ENCODE measurements around the gene AP4E1.
"Not testable (repeated sequence)": the region's sequence is repeated elsewhere in the genome, so short reads cannot be mapped to it uniquely, and the experiment has no call there.

AP4E1 gene

DNA sequence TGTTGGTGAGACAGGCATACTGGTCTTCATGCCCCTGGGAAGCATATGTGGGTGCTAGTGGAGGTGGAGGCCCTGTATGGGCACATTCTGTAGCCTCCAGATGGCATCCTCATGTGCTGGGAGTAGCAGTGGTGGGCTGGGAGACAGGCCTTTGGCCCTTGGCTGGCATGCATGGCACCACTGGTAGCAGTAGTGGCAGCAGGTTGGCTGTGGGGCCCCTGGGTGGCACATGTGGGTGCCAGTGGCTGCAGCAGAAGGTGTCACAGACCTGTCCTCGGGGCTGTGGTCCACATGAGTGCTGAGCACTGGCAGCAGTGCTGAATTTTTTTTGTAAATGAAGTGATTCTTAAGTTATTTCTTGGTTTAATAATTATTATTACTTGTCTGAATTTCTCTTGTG lies 115.0 kb downstream of the AP4E1 start:
- DNase-seq (ENCODE audit: low read depth in 3 of 3) = no peak

DNA sequence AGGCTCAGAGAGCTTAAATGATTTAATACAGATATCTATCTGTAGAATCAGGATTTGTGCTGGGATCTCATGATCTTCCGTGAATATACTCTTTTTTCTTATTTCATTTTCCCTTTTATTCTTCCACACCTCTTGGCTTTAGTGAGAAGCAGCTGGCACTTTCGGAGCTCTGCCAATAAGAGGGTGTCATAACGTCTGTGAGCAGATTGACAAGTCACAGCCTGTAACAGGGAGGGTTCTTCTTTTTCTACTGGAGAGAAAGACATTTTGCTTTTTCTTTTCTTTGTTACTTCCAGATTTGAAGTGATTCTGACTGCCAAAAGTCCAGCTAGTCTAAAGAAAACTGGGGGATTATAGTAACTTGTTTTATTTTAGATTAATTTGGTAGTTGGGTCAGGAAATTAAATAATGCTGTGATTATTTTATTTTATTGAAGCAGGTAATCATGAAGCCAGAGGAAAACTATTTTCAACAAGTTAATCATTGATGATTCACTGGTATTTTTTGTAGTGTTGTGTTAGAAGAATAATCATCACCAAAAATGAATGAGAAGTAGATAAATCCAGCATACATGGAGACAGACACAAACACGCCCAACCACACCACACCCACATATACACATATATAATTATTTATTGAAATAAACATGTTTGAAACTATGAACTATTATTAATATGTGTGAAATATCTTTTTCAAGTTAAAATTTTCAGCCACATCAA lies 116.4 kb downstream of the AP4E1 start:
- DNase-seq (ENCODE audit: low read depth in 3 of 3) = no peak

DNA sequence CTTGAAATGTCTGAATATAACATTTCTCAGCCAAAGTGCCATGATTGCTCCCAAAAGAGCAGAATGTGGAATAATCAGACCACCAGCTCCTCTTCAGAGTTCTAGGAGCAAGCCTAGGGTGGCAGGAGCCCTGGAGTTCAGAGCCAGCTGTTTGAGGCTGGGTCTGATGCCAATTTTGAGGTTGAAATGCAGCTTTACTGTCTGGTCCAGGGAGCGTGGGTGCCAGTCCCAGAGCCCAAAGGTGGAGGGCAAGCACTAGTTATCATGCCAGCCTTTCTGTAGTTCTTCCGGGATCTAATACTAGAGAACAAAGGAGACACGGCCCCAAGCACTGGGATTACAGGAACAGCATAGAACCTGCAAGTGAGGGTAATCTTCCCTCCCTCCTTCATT lies 117.0 kb downstream of the AP4E1 start:
- DNase-seq (ENCODE audit: low read depth in 3 of 3) = no peak

DNA sequence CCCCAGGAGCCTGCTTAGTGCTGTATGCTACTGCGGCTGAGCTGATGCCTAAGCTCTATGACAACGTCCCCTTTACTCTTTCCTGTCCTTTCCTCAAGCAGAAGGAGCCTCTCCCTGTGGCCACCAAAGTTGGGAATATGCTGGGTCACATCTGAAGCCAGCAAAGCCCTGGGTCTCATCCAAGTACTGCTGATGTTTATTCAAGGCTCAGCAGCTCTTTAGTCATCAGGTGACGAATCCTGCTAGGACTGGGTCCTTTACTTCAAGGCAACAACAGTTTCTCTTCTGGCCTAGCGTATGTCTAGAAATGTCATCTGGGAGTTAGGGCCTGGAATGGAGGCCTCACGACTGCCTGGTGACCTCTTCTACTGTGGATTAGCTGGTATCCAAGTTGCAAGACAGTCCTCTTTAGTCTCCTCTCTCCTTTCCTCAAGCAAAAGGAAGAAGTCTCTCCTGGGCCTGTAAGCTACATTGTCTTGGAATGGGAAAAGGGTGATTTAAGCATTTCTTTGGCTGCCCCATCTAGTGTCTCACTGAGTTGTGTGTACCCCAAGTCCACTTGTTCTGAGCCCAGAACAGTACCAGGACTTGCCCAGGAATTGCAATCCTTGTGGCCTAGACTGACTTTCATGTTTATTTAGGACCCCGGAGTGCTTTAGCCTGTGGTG lies 122.3 kb downstream of the AP4E1 start:
- no peak for DNase-seq (ENCODE audit: low read depth in 3 of 3)

DNA sequence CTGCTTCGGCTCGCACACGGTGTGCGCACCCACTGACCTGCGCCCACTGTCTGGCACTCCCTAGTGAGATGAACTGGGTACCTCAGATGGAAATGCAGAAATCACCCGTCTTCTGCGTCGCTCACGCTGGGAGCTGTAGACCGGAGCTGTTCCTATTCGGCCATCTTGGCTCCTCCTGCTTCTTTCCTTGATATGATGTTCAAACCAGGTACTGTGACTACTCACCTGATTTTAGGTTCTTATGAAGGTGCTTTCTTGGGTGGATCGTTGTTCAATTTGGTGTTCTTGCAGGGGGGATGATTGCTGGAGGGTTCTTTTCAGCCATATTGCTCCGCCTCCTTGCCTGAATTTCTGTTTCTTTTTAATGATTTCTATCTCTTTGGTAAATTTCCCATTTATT lies 129.0 kb downstream of the AP4E1 start:
- DNase-seq (ENCODE audit: low read depth in 3 of 3) = not testable (repeated sequence)

DNA sequence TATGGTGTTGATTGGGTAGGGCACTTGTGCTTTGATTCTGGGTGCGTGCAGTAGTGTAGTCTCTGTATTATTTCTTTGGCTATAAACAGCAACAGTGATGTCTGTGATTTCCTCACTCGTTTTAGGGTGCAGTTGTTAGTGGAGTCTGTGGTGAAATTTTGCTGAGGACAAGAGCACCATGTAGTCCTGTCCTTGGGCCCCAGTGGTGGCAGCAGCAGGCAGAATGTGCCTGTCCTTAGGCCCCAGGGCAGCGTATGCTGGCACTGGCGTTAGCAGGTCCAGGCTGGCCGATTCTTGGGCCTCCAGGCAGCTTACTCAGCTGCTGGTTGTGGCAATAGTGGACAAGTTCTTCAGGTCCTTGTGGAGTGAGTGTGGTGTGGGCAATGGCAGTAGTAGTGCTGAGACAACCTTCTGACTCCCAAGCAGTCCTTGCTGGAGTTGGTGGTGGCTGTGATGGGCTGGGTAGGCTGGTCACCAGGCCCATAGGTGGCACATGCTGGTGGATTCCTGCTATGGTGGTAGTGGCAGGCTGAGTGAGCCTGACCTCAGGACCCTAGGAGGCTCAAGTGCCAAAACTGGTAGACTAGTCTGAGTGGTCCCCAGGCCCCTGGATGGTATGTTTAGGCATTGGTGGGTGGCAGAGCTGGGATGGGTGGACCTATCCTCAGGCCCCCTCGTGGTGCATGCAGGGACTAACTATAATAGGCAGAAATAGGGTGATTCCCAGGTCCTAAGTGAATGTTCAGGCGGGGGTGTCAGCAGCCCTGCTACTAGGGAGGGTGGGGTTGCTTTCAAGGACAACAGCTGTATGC lies 129.9 kb downstream of the AP4E1 start:
- no peak for DNase-seq (ENCODE audit: low read depth in 3 of 3)

DNA sequence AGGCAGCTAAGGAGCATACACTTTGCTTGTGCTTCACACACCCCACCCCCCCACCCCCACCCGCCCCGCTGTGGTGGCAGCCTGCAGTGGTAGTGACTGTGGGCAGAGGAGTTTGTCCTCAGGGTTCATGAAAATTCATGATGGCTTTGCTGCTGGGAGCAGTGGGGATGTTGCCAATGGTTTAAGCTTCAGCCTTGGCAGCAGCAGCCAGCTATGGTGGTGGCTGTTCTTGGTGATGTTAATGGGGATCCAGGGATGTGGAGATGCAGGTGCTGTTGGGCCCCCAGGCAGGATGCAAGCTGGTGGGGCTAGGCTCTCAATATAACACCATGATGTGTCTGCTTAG lies 130.5 kb downstream of the AP4E1 start:
- no peak for DNase-seq (ENCODE audit: low read depth in 3 of 3)

DNA sequence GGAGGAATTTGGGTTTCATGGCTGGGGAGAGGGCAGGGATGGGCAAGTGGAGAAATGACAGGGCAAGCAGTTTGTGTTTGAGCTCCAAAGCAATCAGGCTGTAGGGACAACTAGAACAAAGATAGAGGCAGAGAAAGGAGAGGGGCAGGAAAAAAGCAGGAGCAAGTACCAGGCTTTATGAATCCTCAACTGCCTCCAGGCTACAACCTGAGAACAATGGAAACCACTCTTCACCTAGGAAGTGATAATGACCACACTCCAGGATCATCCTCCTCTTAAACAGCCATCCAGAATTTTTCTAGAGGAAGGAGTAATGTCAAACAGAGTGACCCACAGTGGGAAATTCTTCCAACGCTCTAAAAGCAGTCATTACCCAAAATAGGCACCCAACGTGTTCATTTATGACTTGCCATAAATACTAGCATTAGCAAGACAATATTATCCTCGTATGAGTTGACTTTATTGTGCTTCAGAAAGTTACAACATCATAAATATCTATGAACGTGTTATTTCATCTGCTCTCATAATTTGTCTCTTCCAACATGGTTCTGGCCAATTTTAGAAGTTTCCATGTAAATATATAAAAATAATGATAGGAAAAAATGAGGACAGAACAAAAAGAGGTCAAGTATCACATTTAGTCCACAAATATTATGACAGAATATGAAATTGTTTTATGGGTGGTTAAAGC lies 135.7 kb downstream of the AP4E1 start:
- no peak for DNase-seq (ENCODE audit: low read depth in 3 of 3)

DNA sequence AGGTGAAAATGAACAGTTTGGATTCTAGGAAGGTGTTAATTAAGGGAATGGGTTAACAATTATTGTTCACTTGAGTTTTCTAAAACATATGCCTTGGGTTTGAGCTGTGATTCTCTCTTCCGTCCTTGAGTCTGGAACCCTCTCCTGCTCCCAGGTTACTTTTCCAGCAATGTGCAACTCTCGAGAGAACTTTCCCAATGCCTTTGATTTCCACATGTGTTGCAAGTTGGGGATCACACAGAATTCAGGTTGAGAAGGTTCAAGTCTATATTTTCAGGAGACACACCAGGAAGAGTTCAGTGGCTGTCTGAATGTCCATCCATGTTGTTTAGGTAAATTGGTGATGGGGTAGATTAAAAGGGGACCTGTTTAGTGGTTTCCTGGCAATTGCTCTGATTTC lies 137.5 kb downstream of the AP4E1 start:
- DNase-seq (ENCODE audit: low read depth in 3 of 3) = no peak

DNA sequence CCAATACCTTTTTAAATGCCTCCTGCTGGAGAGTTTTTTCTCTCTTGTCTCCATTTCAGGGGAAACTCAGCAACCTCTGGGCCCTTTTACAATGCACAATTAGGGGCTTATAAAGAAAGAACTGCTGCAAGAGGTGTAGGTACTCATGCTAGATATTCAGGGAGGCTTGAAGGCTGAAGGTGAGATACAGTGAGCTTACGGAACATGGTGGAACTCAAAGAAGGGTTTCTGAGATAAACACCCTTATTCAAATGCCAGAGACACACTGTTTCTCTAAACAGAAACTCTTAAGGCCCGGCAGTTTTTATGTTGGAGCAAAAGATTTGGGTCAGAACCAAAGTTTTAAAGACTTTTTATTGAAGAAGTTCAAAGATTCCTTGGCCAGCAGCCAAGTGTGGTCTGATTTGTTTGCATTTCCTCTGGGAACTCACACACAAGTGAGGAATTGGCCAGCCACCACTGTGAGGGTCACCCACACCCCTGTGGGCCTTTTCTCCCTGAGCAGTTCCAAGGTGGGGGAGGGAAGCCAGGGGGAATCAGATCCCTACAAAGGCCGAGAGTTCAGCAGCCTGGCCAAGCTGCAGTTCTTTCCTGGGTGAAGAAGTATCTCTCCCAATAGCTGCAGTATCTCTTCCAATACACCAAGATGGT lies 138.4 kb downstream of the AP4E1 start:
- DNase-seq (ENCODE audit: low read depth in 3 of 3) = no peak

DNA sequence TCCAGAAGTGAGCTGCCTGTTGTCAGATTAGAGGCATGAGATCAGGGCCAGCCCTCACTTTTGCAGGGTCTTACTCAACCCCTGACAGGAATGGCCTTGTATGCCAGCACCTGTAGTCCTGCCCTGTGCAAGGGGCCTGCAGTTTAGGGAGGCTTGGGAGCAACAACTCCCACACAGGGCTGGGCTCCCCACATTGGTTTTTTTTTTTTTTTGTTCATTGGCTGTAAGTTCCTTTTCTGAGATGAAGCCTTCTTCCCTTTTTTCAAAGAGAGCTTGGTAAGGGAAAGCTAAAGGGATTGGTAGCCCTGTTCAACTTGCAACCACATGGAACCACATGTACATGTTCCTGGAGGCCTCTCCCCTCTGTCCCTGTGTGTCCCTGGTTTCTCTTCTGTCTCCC lies 139.8 kb downstream of the AP4E1 start:
- DNase-seq (ENCODE audit: low read depth in 3 of 3) = no peak

DNA sequence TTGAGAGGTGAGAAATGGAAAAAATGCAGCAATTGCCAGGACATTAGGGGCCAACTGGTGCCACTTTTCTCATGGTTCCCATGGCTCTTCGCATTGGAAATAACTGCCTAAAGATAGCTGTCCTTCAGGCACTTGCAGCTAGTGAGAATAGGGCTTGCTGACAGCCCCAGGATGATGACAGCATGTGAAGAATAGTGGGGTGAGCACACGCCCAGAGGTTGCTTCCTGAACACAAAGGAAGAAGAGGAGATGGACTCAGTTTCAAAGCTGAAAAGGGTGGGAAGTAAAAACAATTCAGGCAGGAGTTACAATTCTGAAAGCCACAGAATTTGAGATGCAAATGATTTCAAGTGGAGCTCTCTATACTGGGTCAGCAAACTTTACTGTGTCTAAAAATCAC lies 140.6 kb downstream of the AP4E1 start:
- no peak for DNase-seq (ENCODE audit: low read depth in 3 of 3)

DNA sequence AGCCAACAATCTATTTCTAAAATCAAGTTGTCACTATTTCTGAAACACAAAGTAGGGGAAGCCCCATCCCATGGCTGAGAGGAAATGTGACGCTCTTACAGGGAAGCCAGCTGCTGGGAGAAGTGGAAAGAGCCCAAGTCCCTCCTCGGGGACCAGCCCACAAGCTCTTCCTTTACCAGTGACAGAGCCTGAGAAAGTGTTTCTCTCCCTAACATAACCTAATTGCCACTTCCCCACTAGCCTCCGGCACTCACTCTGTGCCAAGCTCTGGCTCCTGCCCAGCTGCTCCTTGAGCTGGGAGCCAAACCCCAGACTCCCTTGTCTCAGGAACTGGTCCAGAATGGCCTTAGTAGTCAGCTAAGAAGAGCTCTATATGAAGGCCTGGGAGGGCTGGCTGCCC lies 143.3 kb downstream of the AP4E1 start:
- no peak for DNase-seq (ENCODE audit: low read depth in 3 of 3)

DNA sequence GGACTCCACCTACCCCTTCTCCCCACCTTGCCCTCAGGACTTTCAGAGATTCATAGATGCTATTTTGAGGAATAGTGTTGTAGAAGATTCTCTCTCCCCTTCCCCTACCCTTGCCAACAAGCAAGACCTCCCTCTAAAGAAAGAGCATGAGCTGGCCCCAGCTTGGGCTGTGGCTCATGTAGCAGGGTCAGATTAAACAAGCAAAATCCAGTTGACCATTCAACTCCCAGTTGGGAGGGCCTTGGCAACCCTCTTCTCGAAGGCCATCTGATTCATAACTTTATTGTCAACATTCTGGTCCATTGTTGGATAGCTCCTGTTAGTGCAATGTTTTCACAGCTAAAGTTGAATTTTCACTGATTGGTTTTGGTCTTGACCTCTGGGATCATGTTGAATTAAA lies 145.1 kb downstream of the AP4E1 start:
- no peak for DNase-seq (ENCODE audit: low read depth in 3 of 3)

DNA sequence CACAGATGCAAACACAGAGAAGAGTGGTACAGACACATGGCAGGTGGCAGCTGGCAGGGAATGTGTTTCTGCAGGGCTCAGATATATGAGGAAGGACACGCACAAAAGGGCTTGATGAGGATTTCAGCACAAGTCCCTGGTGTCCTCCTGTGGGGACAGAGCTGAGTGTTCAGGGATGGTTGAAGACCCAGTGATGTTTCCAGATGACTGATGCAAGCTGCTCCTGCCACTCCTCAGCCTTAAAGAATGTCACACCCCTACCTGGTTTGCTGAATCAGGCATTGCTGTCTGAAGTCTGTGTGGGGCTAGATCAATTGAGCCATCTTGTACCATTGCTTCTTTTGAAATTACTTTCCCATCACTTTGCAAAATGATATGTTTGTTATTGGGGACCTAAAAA lies 146.1 kb downstream of the AP4E1 start:
- DNase-seq (ENCODE audit: low read depth in 3 of 3) = no peak

All from stimulated activated CD4-positive, alpha-beta T cell treated with anti-CD3 and anti-CD28 coated beads, TNF-alpha, amount 100 ng/mL, for 24 hours (primary cell).